Measurements from ENCODE around the gene PRKCH. TPM values are rescaled to one million over a fixed set of nuclear protein-coding genes. Genes with fewer than 3 reads are reported as not detected.

PRKCH gene
- total RNA-seq, 1 experiment from 2014 or later: 5.2 TPM

DNA sequence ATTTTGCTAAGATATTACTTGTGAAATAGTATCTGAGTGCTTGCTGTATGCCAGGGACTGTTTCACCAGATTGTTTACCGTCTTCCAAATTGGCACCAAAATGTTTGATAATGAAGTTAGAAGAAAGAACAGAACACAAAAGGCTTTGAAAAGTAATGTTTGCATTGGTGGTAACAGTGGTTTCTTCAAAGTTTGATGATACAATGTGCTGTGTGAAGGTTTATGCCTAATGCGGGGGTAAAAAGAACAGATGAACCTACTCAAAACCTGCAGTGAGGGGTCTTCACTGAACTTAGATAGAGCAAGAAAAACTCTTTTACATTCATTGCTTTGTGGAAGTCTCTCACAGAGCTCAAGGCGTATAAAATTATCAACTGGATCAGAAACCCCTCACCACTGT lies 76.2 kb downstream of the PRKCH start:
- no peak overlapping the region for H3T11ph ChIP-seq (ENCODE audit: low read length)
- TF ChIP-seq, protein P1, sequence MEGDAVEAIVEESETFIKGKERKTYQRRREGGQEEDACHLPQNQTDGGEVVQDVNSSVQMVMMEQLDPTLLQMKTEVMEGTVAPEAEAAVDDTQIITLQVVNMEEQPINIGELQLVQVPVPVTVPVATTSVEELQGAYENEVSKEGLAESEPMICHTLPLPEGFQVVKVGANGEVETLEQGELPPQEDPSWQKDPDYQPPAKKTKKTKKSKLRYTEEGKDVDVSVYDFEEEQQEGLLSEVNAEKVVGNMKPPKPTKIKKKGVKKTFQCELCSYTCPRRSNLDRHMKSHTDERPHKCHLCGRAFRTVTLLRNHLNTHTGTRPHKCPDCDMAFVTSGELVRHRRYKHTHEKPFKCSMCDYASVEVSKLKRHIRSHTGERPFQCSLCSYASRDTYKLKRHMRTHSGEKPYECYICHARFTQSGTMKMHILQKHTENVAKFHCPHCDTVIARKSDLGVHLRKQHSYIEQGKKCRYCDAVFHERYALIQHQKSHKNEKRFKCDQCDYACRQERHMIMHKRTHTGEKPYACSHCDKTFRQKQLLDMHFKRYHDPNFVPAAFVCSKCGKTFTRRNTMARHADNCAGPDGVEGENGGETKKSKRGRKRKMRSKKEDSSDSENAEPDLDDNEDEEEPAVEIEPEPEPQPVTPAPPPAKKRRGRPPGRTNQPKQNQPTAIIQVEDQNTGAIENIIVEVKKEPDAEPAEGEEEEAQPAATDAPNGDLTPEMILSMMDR (conservative IDR thresholded peaks at IDR 0.05): no peak
- H2AK5ac ChIP-seq (ENCODE audit: insufficient read length, low read length): no peak overlapping the region
- Mint-ChIP-seq H3K9me3 (no peaks in the 10 kb centered on the region), H3K4me3 (no peak overlapping the region), H3K4me1 (no peaks in the 10 kb centered on the region), H3K27ac (no peak overlapping the region), H3K36me3 (ENCODE audit: insufficient read depth in 1 of 3, low read depth in 3 of 3) (no peaks in the 10 kb centered on the region), H3K27me3 (ENCODE audit: low read depth) (no peaks in the 10 kb centered on the region; the same call in 1 of the 2 replicates)
- no peak overlapping the region for H3K23ac ChIP-seq (ENCODE audit: insufficient read length, low read depth, low read length)
- no peak overlapping the region for H4K5ac ChIP-seq (ENCODE audit: insufficient read length, low read depth, low read length)
- no peaks in the 10 kb centered on the region for H3K27me3 ChIP-seq (ENCODE audit: insufficient read depth, low read length)
- H3K23me2 ChIP-seq (ENCODE audit: insufficient read length, low read depth, low read length, poor library complexity, severe bottlenecking): no peaks in the 10 kb centered on the region
- H3K4me2 ChIP-seq (ENCODE audit: insufficient read depth, insufficient read length, low read length): no peak overlapping the region
- no peaks in the 10 kb centered on the region for H3K4me1 ChIP-seq (ENCODE audit: insufficient read depth, low read length)
- no peak overlapping the region for H4K91ac ChIP-seq (ENCODE audit: insufficient read length, low read depth, low read length)
- H2BK20ac ChIP-seq (ENCODE audit: low read depth, low read length, poor library complexity, severe bottlenecking): no peak overlapping the region
- H2BK120ac ChIP-seq (ENCODE audit: low read depth, low read length, poor library complexity, severe bottlenecking): no peak overlapping the region
- H2AFZ ChIP-seq (ENCODE audit: low read length): no peak overlapping the region
- no peaks in the 10 kb centered on the region for H4K20me1 ChIP-seq (ENCODE audit: control insufficient read depth, insufficient read depth, insufficient read length)
- no peak overlapping the region for H4K8ac ChIP-seq (replicated peaks; ENCODE audit: insufficient read length, low read depth, low read length)
- no peak overlapping the region for H2BK15ac ChIP-seq (ENCODE audit: low read depth, low read length)
- no peak overlapping the region for H3K4ac ChIP-seq (ENCODE audit: low read depth, low read length)
- WGBS (ENCODE audit: extremely low coverage, insufficient read length, low lambda C conversion rate): no CpG with 5 or more reads among the region's 3 CpGs
- no peak overlapping the region for H3K14ac ChIP-seq (ENCODE audit: insufficient read depth, low read length)
- H2BK12ac ChIP-seq (ENCODE audit: insufficient read length, low read depth, low read length): no peak overlapping the region
- no peak overlapping the region for H2BK5ac ChIP-seq (ENCODE audit: insufficient read length, low read length)
- no peaks in the 10 kb centered on the region for H3K79me1 ChIP-seq (ENCODE audit: insufficient read depth, low read depth, low read length, poor library complexity, severe bottlenecking)
- DNase-seq: no peak
- no peak overlapping the region for H3K18ac ChIP-seq (ENCODE audit: insufficient read length, low read depth, low read length)
- no peak overlapping the region for H3K56ac ChIP-seq (ENCODE audit: insufficient read length, low read depth, low read length)
- H3K9me3 ChIP-seq (ENCODE audit: control insufficient read depth, low read depth, low read length): no peaks in the 10 kb centered on the region
- H3K27ac ChIP-seq (ENCODE audit: insufficient read length, low read depth, low read length): no peak overlapping the region
- H3K9ac ChIP-seq (ENCODE audit: extremely low read depth, insufficient read length, low read length): no peak overlapping the region
- H3K79me2 ChIP-seq (ENCODE audit: insufficient read depth, low read length): no peaks in the 10 kb centered on the region
